Activated CD8-positive, alpha-beta memory T cell treated with anti-CD3 and anti-CD28 coated beads, Interleukin-2, amount 50 U/mL, for 48 hours (primary cell): Measurements from ENCODE around the gene SUSD3.

Experiments
- DNase-seq: peaks from one replicate; pipeline ENCODE4 v3.0.0-alpha.2; 2020

The SUSD3 gene

DNA sequence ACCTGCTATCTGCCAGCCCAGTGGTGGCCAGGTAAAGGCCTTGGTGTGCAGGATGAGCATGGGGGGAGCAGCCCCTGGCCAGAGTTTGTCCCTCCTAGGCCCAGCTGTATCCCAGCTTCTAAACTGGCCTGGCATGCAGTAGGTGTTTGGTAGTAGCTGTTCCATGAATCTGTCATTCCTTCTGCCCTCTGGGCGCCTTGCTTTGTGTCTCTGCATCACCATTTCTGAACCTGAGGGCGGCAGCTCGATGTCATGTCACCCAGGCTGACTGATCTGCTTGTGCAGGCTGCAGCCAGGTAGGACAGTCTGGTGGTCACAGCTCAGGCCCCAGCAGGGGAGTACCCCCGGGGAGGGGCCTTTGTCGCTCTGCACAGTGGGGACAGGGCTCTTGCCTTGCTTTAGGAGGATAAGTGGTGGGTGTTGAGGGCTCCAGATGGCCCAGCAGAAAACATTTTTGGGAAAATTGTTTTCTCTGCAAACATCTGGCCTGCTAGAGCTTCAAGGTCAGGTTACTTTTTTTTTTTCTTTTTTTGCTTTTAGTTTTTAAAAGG lies 4.6 kb upstream of the SUSD3 start:
- DNase-seq = no peak

DNA sequence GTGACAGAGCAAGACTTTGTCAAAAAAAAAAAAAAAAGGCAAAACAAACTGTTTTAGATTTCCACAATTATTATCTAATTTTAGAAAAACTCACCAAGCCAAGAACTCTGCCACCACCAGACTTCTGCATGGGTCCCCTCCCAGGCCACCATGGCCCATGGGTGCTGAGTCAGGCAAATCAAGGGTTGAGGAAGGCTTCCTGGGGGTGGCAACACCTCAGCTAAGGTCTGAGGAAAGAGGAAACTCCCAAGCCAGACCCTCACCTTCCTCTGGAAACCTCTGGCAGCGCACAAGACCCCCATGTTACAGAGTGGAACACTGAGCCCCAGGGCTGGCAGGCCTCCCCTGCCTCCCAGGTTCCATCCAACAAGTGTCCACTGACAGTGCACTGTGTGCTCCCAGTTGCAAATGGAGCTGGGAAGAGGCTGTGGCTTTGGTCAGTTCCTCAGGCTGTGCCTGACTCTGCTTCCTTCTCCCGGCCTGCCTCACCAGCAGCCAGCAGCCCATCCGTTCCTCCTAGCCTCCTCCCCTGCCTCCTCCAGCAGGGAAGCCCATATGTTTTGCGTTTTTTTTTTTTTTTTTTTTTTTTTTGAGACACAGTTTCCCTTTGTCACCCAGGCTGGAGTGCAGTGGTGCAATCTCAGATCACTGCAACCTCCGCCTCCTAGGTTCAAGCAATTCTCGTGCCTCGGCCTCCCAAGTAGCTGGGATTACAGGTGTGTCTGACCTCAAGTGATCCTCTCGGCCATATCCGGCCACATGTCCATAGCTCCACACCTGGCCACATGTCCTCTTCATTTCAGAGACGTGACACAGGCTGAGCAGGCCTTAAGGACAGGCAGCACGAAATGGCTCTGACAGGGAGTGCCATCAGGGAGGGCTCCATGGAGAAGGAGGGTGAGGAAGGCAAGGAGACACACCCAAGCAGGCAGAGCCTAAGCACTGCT lies 3.5 kb upstream of the SUSD3 start:
- DNase-seq = no peak

DNA sequence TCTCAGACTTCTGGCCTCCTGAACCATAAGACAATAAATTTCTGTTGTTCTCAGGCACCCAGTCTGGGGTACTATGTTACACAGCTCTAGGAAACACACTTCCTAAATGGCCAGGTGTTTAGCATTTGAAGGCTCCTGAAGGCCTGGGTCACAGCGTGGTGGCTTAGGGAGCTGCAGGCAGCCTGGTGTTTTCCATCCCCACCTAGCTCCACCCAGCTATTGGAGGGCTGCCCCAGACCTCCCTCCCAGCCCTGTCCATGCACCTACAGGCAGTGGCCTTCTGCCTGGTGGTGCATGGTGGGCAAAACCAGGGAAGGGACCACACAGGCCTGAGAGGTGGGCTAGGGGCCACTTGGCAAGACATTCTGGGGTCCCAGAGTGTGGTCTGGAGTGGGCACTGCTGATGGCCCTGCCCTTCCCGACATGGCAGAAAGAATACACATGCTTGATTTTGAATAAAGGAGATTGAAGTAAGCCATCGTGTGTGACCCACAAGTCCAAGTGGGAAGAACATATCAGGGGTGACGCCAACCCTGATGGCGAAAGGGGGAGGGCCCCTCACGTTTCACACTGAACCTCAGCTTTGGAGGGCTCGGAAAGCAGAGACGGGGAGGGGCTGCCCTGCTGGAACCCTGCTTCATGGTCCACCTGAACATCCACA lies 1.3 kb upstream of the SUSD3 start:
- no peak for DNase-seq

DNA sequence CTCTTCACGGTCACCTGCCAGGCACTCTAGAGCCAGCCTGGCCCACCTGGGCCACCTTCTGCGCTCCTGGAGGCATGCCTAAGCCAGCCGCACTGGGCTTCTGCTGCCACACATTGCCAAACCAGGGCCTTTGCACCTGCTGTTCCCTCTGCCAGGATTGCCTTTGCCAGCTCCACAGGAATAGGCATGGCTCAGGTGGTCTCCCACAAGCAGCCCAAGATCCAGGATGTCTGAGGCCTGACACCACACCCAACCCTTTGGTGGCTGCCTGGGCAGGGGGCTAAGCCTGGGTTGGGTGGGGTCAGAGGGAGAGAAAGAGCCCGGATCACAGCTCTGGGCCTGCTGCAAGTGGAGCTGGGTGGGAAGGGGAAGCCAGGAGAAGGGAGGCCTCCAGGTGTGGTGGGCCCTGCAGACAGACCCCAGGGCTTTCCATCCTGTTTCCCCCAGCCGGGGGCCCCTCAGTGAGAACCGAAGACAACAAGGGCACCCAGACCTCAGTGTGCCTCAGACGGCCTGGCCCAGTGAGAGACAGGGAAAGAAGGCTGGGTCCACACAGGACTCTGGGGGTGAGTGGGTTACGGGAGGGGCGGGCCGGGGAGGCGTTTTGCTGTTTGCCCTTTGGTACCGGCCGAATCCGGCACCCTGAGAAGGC lies 672 bp upstream of the SUSD3 start:
- DNase-seq = no peak

DNA sequence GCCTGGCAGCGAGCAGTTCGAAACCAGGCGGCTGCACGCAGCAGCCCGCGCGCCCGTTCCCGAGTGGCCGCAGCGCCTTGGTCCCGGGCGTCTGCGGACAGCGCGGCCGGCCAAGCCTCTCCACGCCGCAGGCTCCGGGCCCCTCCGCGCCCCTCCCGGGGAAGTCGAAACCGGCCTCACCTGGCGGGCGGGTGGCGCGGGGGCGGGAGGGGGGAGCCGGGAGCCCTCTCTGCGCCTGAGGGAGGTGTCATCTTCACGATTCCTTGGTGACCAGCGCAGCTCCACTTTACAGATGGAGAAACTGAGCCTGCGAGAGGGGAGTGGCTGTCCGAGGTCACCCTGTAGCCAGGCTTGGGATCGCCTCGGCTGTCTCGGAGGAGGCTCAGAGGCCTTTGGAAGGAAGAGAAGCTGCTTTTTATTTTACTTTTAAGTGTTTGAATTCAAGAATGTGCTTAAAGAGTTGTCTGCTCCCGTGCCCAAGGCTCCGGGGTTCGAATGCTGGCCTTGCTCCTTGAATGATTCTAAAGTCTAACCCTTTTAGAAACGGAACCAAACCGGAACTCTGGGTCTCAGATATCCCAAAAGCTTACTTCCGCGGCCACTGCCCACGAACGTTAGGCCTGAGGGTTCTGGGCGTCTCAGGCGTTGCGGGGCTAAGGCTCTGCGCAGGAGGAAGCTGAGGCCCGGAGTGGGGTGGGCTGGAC lies 662 bp downstream of the SUSD3 start:
- DNase-seq = no peak

DNA sequence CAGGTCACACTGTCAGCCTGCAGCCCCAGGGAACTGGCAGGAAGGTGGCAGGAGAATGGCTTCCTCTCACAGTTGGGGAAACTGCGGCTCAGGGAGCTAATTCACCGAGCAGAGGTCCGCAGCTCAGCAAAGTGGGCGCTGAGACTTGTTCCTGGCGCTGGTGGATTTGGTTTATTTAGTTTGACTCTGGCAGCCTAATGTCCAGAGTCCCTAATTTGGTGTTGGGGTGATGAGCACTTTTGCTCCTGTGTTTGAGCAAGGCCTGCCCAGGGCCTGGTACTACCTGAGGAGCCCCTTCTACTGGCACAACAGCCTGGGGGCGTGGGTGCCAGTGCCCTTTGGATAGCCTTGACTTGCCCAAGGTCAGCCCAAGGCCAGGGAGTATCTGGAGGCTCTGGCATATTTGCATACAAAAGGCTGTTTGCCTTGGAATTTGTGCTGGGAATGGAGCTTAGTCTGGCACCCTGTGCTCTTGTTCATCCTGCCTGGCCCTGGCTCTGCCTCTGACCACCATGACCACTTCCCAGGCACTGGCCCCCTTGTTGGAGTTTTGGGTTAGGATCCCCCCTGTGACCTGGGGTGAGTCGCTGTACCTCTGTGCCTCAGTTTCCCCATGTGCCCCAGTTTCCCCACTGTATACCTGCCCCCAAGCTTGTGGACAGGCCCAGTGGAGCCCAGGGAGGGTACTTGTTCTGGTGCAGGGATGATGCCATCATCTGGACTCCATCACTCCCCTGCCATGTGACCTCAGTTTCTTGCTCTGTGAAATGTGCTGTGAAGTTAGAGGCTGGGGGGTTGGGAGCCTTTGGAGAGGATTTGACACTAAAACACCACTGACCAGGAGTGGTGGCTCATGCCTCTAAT lies 1.4 kb downstream of the SUSD3 start:
- DNase-seq = no peak

DNA sequence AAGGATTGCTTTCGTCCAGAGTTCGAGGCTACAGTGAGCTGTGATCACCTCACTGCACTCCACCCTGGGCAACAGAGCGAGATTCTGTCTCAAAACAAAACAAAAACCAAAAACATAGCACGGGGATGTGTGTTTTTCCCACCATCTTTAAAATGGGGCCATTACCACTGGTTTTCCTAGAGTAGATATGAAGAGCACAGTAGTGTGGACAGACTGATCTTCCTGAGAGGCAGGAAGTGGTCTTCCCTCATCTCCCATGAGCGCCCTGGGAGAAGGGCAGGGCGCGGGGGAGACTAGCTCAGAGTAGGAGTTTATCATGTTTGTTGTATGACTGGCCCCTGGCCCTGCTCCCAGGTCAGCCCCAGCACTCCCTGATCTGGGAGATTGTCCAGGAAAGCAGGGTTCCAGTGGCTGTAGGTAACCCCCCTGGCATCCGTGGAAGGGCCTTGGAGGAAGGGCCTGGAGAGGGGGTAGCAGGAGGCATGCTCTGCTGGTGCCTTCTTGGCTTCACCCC lies 2.3 kb downstream of the SUSD3 start:
- no peak for DNase-seq

DNA sequence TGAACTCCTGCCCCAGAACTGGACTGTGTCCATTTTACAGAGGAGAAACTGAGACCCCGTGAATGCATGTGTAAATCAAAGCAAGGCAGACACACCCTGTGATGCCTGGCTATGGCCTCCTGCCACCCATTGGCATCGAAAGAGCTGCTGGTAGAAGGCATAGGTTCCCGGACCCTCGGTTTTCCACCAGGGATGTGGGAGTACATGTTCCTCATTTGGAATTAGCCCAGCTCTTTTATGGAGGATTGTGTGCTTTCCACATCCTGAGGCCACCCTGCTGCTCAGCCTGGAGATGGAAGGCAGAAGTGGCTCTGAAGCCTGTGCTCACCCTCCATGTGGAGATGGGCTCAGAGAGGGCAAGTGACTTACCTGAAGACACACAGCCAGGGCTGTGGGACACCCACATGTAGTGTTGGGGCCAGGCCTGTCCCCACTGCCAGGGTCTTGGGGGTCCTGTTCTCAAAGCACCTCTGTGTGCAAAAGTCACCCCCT lies 2.8 kb downstream of the SUSD3 start:
- no peak for DNase-seq

DNA sequence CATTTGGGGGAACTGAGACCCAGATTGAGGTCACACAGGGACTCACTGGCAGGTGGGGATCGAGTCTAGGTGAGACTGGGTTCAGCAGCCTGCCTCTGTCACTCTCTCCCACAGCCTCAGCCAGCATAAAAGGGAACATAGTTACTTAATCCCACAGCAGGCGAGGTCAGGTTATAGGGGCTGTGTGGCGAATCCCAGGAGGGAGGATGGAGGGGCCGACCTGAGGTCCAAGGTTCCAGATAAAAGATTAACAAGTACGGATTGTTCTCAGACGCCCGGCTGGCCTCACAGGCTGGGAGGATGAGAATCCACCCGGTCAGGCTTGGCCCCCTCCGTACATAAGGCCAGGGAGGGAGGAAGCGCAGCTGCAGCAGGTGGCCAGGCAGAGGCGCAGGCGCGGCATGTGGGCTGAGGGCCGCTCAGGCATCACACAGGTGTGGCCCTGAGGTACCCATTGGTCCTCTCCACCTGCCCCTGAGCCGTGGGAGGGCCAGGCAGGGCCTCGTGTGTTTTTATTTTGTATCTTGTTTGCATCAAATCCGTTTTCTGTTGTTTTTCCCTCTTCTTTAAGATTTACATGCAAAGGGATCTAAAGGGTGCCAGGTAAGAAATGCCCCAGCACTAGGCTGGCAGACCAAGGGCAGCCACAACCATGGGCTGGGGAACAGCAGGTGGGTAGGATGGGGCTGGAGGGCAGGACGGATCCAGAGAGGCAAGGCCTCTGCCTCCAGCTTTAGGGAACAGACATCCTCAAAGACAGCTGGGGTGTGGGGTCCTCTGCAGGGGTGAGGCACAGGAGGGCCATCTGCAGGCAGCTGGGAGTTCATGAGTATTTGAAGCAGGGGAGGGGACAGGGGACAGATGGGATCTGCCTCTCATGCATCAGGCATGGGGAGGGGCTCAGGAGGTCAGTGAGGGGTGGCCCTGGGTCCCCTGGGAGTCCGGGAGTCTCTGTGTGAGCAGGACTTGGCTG lies 3.6 kb downstream of the SUSD3 start:
- no peak for DNase-seq

DNA sequence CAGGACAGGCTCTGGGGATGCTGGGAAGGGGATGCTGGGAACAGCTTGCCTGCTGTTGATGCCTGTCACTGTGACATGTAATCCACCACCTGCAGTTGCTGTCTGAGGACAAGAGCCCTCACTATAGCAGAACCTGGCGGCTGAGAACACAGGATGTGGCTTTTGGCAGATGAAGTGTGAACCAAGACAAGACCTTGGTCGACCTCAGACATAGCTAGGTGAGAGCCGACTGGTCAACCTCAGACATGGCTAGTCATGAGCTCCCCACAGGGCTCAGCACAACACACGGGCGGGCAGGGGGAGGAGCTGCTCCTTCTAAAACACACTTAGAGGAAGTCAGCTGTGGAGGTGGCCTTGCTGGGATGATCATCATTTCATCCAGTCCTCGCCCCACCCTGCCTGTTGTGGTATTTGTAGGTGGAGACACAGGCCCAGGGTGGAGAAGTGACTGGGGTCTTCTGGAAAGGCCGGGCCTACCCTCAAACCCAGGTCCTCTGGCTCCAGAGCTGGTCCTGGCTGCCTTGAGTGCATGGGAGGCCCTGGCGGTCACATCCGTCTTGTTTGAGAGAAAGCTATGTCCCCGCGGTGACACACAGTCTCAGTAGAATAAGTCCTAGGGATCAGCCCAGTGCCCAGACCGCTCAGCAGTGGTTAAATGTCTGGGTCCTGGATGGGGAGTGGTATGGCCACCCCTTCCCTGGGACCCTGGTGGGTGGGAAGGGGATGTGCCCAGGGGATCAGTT lies 6.1 kb downstream of the SUSD3 start:
- DNase-seq = peak; percentile 89

DNA sequence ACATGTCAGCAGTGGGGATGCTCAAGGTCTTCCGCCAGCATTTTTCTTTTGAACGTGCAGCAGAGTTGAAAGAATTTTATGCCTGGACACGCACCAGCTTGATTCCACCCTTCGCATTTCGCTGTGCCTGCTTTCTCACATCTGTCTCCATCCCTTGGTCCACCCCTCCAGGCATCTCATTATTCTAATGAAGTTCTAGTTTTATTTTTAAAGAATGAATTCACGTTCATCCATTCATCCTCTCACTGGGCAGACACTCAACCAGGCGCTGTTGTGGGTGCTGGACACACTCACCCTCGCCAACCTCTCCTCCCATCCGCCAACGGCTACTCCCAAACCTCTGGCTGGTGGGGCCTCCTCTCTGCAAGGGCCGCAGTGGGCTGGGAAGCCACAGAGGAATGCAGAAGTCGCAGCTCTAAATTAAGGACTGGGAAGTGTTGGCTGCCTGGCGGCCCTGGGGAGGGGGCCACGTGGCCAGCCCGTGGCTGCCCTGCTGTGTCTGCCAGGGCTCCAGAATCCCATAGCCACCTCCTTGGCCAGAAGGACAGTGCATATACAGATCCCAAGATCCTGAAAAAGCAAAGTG lies 6.7 kb downstream of the SUSD3 start:
- no peak for DNase-seq

DNA sequence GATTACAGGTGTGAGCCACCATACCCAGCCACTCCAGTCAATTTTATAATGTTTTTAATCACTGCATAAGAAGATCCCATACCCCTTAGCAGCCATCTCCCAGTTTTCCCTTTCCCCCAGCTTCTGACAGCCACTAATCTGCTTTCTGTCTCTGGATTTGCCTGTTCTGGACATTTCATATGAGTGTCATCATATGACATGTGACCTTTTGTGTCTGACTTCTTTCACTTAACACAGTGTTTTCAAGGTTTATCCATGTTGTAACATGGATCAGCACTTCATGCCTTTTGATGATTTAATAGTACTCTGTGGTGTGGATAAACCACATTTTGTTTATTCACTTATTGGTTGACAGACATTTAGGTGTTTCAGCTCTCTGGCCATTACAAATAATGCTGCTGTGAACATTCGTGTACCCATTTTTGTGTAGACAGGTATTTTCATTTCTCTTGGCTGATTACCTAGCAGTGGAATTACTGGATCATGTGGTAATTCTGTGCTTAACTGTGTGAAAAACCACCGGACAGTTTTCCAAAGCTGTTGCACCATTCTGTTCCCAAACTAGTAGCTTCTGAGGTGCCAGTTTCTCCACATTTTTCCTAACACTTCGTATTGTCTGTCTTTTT lies 8.6 kb downstream of the SUSD3 start:
- DNase-seq = no peak

DNA sequence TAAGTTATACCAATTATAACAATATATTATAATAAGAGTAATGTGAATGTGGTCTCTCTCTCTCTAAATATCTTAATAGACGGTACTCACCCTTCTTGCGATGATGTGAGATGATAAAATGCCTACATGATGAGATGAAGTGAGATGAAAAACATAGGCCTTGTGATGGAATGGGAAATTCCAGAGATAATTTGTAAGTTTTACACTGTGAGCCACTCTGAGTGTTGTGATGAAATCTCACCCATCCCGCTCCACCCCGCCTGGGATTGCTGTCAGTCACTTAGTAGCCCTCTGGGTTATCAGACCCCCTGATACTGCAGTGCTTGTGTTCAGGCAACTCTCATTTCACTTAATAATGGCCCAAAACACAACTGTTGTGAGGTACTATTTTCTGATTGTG lies 10.5 kb downstream of the SUSD3 start:
- DNase-seq = no peak

DNA sequence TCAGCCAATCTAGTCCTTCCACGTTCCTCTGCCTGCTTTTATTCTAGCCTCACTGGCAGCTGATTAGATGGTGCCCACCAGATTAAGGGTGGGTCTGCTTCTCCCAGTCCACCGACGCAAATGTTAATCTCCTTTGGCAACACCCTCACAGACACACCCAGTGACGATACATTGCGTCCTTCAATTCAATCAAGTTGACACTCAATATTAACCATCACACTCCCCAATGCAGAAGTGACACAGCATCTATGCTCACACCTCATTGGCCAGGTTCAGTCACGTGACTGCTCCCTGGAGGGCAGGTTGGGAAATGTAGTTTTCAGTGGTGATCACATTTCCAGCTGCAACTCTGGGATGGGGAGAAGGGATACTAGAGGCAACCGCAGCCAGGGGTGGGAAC lies 13.0 kb downstream of the SUSD3 start:
- DNase-seq = no peak

DNA sequence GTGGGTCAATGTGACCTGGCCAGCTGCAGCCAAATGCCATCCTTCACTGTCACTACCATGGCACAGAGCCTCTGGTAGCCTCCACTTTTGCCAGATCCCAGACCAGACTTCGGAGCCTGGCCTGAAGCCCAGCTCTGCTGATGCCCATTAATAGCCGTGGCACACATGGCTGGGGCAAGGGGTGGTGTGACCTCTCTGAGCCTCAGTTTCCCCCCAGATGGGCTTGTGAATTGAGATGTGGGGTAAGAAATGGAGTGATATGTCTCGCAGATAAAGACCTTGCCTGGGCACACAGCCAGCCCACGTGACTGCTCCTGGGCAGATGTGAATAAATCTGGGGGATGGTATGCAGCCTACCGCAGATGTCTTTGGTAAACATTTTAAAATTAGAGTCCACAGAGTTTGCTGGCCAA lies 13.9 kb downstream of the SUSD3 start:
- no peak for DNase-seq

DNA sequence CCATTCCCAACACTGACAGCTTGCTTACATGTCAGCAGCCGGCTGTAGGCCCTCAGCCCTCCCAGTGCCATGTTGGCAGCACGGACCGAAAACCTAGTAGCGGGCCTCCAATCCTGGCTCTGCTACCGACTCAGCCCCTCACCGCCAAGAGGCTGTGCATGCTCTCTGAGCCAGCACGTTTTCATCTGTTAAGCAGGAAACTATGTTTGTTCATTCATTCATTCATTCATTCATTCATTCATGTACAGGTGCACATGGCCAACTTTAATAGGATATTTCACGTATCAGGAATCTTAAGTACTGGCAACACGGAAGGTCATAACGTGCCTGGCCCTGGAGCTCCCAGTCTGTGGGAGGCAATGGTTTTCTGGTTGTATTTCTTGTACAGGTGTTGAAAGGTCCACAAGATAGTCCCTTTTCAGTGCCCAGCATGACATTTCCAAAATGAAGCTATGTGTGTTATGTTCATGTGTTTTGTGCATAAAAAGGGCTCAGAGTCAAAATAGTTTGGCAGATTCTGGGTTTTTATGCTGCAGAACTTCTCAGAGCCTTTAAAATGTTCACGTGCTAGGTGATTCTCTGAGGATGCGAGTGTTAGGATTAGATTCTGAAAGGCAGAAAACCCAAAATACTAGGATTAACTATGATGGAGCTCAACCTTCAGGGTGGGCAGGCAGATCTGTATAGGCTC lies 17.7 kb downstream of the SUSD3 start:
- no peak for DNase-seq

DNA sequence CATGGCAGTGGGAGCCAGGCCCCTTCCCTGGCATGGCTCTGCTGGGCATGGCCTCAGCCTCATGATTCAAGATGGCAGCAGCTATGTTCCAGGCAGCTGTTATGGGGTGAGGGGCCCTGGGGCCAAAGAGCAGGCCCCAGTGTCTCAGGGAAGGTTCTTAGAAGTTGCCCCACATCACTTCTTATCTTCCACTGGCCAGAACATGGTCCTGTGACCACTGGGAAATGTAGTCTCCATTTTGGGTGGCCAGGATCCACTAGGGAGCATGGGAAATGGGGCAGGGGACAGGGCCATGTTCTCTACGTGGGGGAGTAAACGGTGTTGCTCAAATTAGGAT lies 18.3 kb downstream of the SUSD3 start:
- DNase-seq = no peak

DNA sequence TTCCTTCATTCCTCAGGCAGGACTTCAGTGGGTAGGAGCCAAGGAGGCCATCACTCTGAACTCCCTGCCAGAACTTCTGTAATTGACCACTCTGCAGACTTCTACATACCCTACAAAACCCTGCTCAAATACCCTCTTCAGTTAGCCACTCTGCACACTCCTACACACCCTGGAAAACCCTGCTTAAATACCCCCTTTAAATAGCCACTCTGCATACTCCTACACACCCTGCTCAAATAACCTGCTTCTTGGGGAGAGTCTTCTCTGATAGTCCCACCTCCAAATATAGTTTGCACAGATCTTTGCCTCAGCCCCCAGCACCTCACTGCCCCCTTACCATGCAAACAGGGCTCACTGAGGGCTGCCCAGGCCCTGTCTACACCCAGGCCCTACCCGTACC lies 18.9 kb downstream of the SUSD3 start:
- no peak for DNase-seq
